ENCODE data around the gene MTG2. TPM values are rescaled to one million over a fixed set of nuclear protein-coding genes. Genes with fewer than 3 reads are reported as not detected.

The MTG2 gene
- total and polyA plus RNA-seq, 2 of the 8 experiments (the other 6 are each of a cell fraction or from before 2014, with no cell fraction given) = 14.4 to 22.8 TPM

- no peak overlapping the region for H3K23ac ChIP-seq (ENCODE audit: insufficient read length)
- peaks cover 17% of the 10 kb centered on the region for H3K79me1 ChIP-seq (ENCODE audit: low read depth, low read length)
- H4K91ac ChIP-seq (replicated peaks; ENCODE audit: insufficient read length, low read length) = no peak overlapping the region
- POLR2A ChIA-PET (ENCODE audit: partially characterized antibody) = no interaction called here
- FAIRE-seq = no peak
- peaks cover 6 to 56% of the 10 kb centered on the region in 2 experiments for H3K79me2 ChIP-seq (ENCODE audit: control insufficient read depth in 1 of 2, insufficient read depth in 2 of 2, low read length in 2 of 2)
- no peak overlapping the region for H2BK5ac ChIP-seq (ENCODE audit: low read depth, low read length)
- CTCF ChIA-PET (ENCODE audit: partially characterized antibody) = interaction anchor here (1.4 kb wide), 1 partner anchor 32 kb away, joined by 5 read pairs; no protein-coding TSS in a partner anchor
- peaks cover 0 to 2% (median 0%) of the 10 kb centered on the region in 4 experiments; a peak in 1 of 8 replicates for H3K36me3 ChIP-seq (ENCODE audit: control insufficient read depth in 2 of 4, insufficient read depth in 4 of 4, low read length in 3 of 4)
- no peak overlapping the region for H2BK20ac ChIP-seq (ENCODE audit: low read length)
- no peak overlapping the region for H3K56ac ChIP-seq (replicated peaks; ENCODE audit: insufficient read length, low read depth, low read length)
- 0 out of 7 replicates have a peak, but pooled peaks cover 0 to 3% (median 0%) of the 10 kb centered on the region in 4 experiments for H3K27me3 ChIP-seq (replicated peaks in 1 of 4; ENCODE audit: control insufficient read depth in 3 of 4, extremely low read depth in 1 of 4, insufficient read depth in 3 of 4, low read length in 3 of 4)
- H3K4me2 ChIP-seq (ENCODE audit: insufficient read depth in 1 of 2, low read depth in 2 of 2, low read length in 2 of 2) = peak overlapping the region in 1 of 2 experiments; percentile 91; a peak in 1 of 4 replicates
- DNase-seq (ENCODE audit: low read depth in 1 of 2, low spot score in 2 of 2) = no peak
- no peak overlapping the region for H3K4ac ChIP-seq (replicated peaks; ENCODE audit: insufficient read length, low read depth, low read length)
- H3K4me3 ChIP-seq (ENCODE audit: extremely low read depth in 1 of 4, insufficient read depth in 2 of 4, low read depth in 3 of 4, low read length in 4 of 4) = no peak overlapping the region
- H3K14ac ChIP-seq (ENCODE audit: insufficient read length) = no peak overlapping the region
- no peak overlapping the region for H2BK12ac ChIP-seq (ENCODE audit: low read depth, low read length)
- H3K9me3 ChIP-seq (ENCODE audit: insufficient read depth in 2 of 2, low read depth in 1 of 2, low read length in 1 of 2) = no peaks in the 10 kb centered on the region
- no peak overlapping the region for H2AFZ ChIP-seq (ENCODE audit: low read length)
- no peak overlapping the region for H2BK15ac ChIP-seq (ENCODE audit: low read length)
- H2BK120ac ChIP-seq (replicated peaks; ENCODE audit: low read depth, low read length) = no peak overlapping the region
- no peak overlapping the region for H3K27ac ChIP-seq (ENCODE audit: low read depth, low read length)
- no peak overlapping the region for H4K5ac ChIP-seq (ENCODE audit: insufficient read length, low read depth, low read length)
- H4K20me1 ChIP-seq (replicated peaks in 1 of 2; ENCODE audit: control insufficient read depth in 1 of 2, insufficient read depth in 2 of 2, low read length in 2 of 2) = peaks cover 10 to 30% of the 10 kb centered on the region in 2 experiments
- no peak overlapping the region for H3K9ac ChIP-seq (replicated peaks in 1 of 4; ENCODE audit: extremely low read depth in 1 of 4, low read depth in 3 of 4, low read length in 3 of 4)
- no peak overlapping the region for H4K8ac ChIP-seq (ENCODE audit: extremely low read depth, insufficient read depth, low read length)
- no peak overlapping the region for H3K18ac ChIP-seq (ENCODE audit: extremely low read depth, low read length)
- peaks cover 0 to 9% (median 6%) of the 10 kb centered on the region in 4 experiments; a peak in 5 of 7 replicates for H3K4me1 ChIP-seq (replicated peaks in 1 of 4; ENCODE audit: control insufficient read depth in 3 of 4, insufficient read depth in 4 of 4, low read length in 3 of 4)
- H2AK5ac ChIP-seq (ENCODE audit: low read depth, low read length) = no peak overlapping the region
- WGBS, 2 experiments (ENCODE audit: extremely low coverage in 1 of 2, insufficient coverage in 1 of 2, insufficient read length in 1 of 2, insufficient replicate concordance in 2 of 2, low coverage in 1 of 2, low lambda C conversion rate in 2 of 2, missing lambda C conversion rate in 1 of 2) = 95% methylated on average over 10 of the region's 13 CpGs; no CpG with 5 or more reads in 1 of the 2 experiments
- H3K23me2 ChIP-seq (ENCODE audit: low read depth, low read length) = peaks cover 2% of the 10 kb centered on the region; the same call in 1 of the 2 replicates
- TF ChIP-seq CHD1 (IDR thresholded peaks at IDR 0.05; ENCODE audit: low read depth, low read length) (no peak), KDM1A (IDR thresholded peaks at IDR 0.05; ENCODE audit: borderline replicate concordance, low read length) (no peak), CEBPB (IDR thresholded peaks at IDR 0.05; ENCODE audit: low read depth, low read length) (no peak), HDAC2 (IDR thresholded peaks at IDR 0.05; ENCODE audit: borderline replicate concordance in 1 of 2, low read depth in 2 of 2, low read length in 2 of 2) (no peak), TAF7 (optimal IDR thresholded peaks at IDR 0.05; ENCODE audit: borderline replicate concordance, low read depth, low read length) (no peak), TCF12 (IDR thresholded peaks at IDR 0.05; ENCODE audit: low read depth, low read length) (no peak), SP1 (IDR thresholded peaks at IDR 0.05; ENCODE audit: low read depth, low read length) (no peak), SIRT6 (IDR thresholded peaks at IDR 0.05; ENCODE audit: low read length) (no peak), SIX5 (IDR thresholded peaks at IDR 0.05; ENCODE audit: low read depth, low read length) (no peak)
Measured at GRCh38 chr20:62240020-62240685, 57.3 kb downstream of the MTG2 start.
